Glutamatergic neuron (in vitro differentiated cells): ENCODE measurements around the gene CST6. TPM values are rescaled to one million over a fixed set of nuclear protein-coding genes. Genes with fewer than 3 reads are reported as not detected.
"Not testable (repeated sequence)": the region's sequence is repeated elsewhere in the genome, so short reads cannot be mapped to it uniquely, and the experiment has no call there.

Source experiments
- DNase-seq: peaks from one replicate; pipeline ENCODE4 v3.0.0; 2022
- H3K27ac Mint-ChIP-seq: one replicate; pipeline ENCODE4 v1.8.0; 2020; ENCODE audit warnings: mild to moderate bottlenecking, mixed read lengths, inconsistent platforms; ENCODE audit not compliant: unreplicated experiment
- H3K27me3 Mint-ChIP-seq: one replicate; pipeline ENCODE4 v1.8.0; 2020; ENCODE audit warnings: mild to moderate bottlenecking, moderate library complexity, mixed read lengths, inconsistent platforms; ENCODE audit not compliant: unreplicated experiment
- H3K36me3 Mint-ChIP-seq: one replicate; pipeline ENCODE4 v1.8.0; 2020; ENCODE audit warnings: mild to moderate bottlenecking, mixed read lengths, inconsistent platforms; ENCODE audit not compliant: unreplicated experiment
- H3K4me1 Mint-ChIP-seq: one replicate; pipeline ENCODE4 v1.8.0; 2020; ENCODE audit warnings: mild to moderate bottlenecking, low read depth, mixed read lengths, inconsistent platforms; ENCODE audit not compliant: unreplicated experiment
- H3K4me3 Mint-ChIP-seq: one replicate; pipeline ENCODE4 v1.8.0; 2020; ENCODE audit warnings: mild to moderate bottlenecking, mixed read lengths, inconsistent platforms; ENCODE audit not compliant: unreplicated experiment
- H3K9me3 Mint-ChIP-seq: one replicate; pipeline ENCODE4 v1.8.0; 2020; ENCODE audit warnings: mild to moderate bottlenecking, moderate library complexity, mixed read lengths, inconsistent platforms; ENCODE audit not compliant: unreplicated experiment
- CTCF ChIP-seq: fragments of 200-600 bp; sonication (generic); IDR thresholded peaks from one replicate; pipeline ENCODE4 v1.5.0; 2021; ENCODE audit not compliant: partially characterized antibody, unreplicated experiment
- total RNA-seq: library from RNA; stranded (reverse); fragmentation: NEBNext Ultra II Directional; extraction: Animal tissue kit (Norgen Biotek cat#: 25700); gene quantifications from one replicate; pipeline ENCODE4 v1.2.1, GENCODE V29; 2021; ENCODE audit not compliant: unreplicated experiment

The CST6 gene
- total RNA-seq, 1 donor from 2014 or later = not detected

DNA sequence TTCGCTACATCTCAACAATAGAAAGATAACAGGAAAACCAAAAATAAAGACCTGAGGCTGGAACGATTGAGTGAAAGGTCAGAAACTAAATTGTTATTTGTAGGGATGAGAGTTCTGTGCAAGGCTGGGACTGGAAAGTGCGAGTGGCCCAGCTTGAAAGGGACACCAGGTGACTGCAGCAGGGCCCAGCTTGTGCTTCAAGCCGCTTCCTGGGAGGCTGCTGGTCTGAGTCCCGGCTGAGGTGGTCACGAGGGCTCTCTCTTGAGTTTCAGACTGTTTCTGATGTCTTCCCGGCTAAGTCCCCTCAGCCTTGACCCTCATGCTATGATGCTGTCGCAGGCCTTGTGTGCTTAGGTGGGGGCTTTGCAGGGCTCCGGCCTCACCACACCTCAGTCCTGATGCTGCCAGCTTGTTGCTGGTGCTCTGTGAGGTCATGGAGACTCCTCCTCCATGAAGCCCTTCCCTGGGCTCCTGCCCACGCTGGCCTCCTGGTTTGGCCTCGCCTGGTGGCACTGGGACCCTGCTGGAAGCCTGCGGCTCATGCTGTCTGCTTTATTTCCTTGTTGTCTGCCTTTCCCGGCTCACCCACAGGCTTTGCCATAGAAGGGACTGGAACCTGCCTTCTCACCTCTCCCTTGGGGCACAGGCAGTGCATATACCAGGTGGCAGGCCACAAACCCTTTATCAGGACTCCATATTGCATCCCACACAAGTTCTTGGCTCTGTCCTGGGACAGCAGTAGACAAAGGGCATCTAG, 5.5 kb upstream of the CST6 start:
- no peaks in the 10 kb centered on the region for H3K36me3 Mint-ChIP-seq
- peaks cover 2% of the 10 kb centered on the region for H3K9me3 Mint-ChIP-seq
- no peak for TF ChIP-seq CTCF
- peaks cover 11% of the 10 kb centered on the region for H3K27me3 Mint-ChIP-seq
- DNase-seq = no peak
- no peak overlapping the region for H3K27ac Mint-ChIP-seq
- peaks cover 8% of the 10 kb centered on the region for H3K4me1 Mint-ChIP-seq
- H3K4me3 Mint-ChIP-seq = no peak overlapping the region

DNA sequence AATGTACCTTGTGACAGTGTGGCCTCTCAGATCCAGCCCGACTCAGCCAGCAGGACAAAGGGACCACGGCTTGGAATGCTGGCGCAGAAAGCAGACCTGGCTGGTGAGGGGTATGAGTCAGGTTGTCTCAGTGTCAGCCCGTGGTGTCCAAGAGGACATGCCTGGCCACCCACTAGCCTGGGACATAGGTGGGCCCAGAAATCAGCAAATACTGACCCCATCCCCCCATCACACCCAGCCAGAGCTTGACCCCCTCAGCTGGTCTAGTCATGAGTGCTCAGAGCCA, 5.0 kb upstream of the CST6 start:
- Mint-ChIP-seq H3K36me3 (no peaks in the 10 kb centered on the region), H3K27ac (no peak overlapping the region), H3K4me3 (no peak overlapping the region), H3K27me3 (peaks cover 8% of the 10 kb centered on the region), H3K9me3 (peaks cover 2% of the 10 kb centered on the region), H3K4me1 (peaks cover 7% of the 10 kb centered on the region)
- TF ChIP-seq CTCF = no peak
- no peak for DNase-seq

- peaks cover 2% of the 10 kb centered on the region for H3K9me3 Mint-ChIP-seq
- H3K4me1 Mint-ChIP-seq = peaks cover 7% of the 10 kb centered on the region
- no peak overlapping the region for H3K27ac Mint-ChIP-seq
- no peak overlapping the region for H3K4me3 Mint-ChIP-seq
- TF ChIP-seq CTCF = no peak
- H3K27me3 Mint-ChIP-seq = peaks cover 6% of the 10 kb centered on the region
- no peak for DNase-seq
- H3K36me3 Mint-ChIP-seq = no peaks in the 10 kb centered on the region
Measured at GRCh38 chr11:66007201-66007634, 4.6 kb upstream of the CST6 start.

- Mint-ChIP-seq H3K27me3 (peaks cover 6% of the 10 kb centered on the region), H3K36me3 (no peaks in the 10 kb centered on the region), H3K4me1 (peaks cover 3% of the 10 kb centered on the region), H3K9me3 (no peaks in the 10 kb centered on the region), H3K27ac (no peak overlapping the region), H3K4me3 (no peak overlapping the region)
- DNase-seq = no peak
- TF ChIP-seq CTCF = no peak
Measured at GRCh38 chr11:66008095-66008467, 3.7 kb upstream of the CST6 start.

DNA sequence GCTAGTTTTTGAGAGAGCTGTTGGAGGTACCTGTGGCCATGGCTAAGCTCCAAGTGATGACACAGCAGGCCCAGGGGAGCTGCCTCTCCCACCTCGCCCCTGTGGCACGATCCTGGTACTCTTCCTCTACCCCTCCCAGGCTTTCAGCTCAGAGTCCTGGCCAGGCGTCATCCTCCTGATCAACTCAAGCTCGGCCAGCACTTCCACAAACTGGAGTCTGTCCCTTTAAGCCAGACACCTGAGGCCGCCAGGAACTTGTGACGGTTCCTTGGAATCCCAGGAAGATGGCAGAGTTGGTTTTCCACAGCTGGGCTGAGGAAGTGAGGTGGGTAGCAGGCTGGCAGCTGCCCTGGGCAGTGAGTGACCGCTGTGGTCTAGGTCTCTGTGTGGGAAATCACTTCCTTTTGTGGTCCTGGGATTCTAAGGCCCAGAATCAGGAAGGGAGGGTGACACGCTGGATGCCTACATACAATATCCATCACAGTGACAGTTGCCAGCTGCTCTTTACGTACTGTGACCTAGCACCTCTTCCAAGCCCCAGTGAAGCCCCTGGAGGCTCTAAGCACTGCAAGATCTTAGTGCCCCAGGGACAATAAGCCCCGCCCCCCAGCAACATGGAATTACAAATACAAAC, 3.2 kb upstream of the CST6 start:
- H3K36me3 Mint-ChIP-seq = no peaks in the 10 kb centered on the region
- TF ChIP-seq CTCF = no peak
- no peaks in the 10 kb centered on the region for H3K9me3 Mint-ChIP-seq
- peaks cover 6% of the 10 kb centered on the region for H3K27me3 Mint-ChIP-seq
- DNase-seq = no peak
- H3K4me1 Mint-ChIP-seq = no peaks in the 10 kb centered on the region
- H3K27ac Mint-ChIP-seq = no peak overlapping the region
- H3K4me3 Mint-ChIP-seq = no peak overlapping the region

DNA sequence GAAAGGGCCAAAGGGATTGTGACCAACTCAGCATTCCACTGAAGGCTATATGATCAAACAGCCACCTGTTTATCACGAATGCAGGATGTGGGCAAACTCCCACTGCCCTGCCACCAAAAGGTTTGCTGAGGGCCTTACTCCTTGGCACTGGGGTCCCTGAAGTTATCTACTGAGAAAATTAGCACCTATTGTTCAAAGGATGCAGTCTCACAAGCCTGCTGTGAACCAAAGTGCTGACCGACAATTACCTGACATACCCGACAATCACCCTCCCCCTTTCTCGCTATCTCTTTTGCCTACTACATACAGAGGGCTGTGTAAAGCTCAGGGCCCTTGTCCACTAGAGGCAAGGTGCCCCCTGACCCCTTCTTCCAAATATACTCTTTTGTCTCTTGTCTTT, 1.8 kb upstream of the CST6 start:
- H3K27ac Mint-ChIP-seq, H3K4me3 Mint-ChIP-seq, H3K27me3 Mint-ChIP-seq, H3K9me3 Mint-ChIP-seq, H3K4me1 Mint-ChIP-seq, H3K36me3 Mint-ChIP-seq, DNase-seq: not testable (repeated sequence)
